Lower leg skin (tissue), 4 donors: ENCODE results near the gene CDKN2D. TPM values are rescaled to one million over a fixed set of nuclear protein-coding genes. Genes with fewer than 3 reads are reported as not detected.
"Not testable (repeated sequence)": the region's sequence is repeated elsewhere in the genome, so short reads cannot be mapped to it uniquely, and the experiment has no call there.

Experiments
- DNase-seq, 2 donors: peaks; one replicate each; pipeline ENCODE4 v3.0.0-alpha.2; 2019; ENCODE audit warnings: low spot score in 2 of 2
- H3K4me3 ChIP-seq: fragments of 200-600 bp; sonication (generic); 2 replicates; pipeline ENCODE4 v1.5.1; 2017; ENCODE audit warnings: mild to moderate bottlenecking, low read depth; ENCODE audit not compliant: poor library complexity, severe bottlenecking
- POLR2A ChIP-seq, 2 donors: fragments of 450-650 bp; IDR thresholded peaks; one replicate each; pipeline ENCODE4 v1.6.1; 2016 to 2017; ENCODE audit warnings: antibody characterized with exemption in 2 of 2, mild to moderate bottlenecking in 1 of 2, moderate library complexity in 1 of 2
- WGBS, 2 donors: methylation state at CpG; one replicate each; pipeline ENCODE4 v1.1.5; 2018; 5-methylcytosine and 5-hydroxymethylcytosine counted together
- intact Hi-C: fragments of 100-400 bp; cut with DNase I; formaldehyde crosslinking; loops from one replicate; pipeline ENCODE4 v1.15.0; 2023; ENCODE audit warnings: low total_unique reads
- total RNA-seq, 4 donors: library from RNA; depleted of rRNA; stranded (reverse); fragments of >200 nt; gene quantifications; one replicate each; pipeline ENCODE4 v1.1.0, GENCODE V29; 2016
- TF ChIP-seq, protein P1 (sequence below), 3 donors: fragments of 450-650 bp; IDR thresholded peaks; one replicate each; pipeline ENCODE4 v1.5.1; 2016; ENCODE audit warnings: antibody characterized with exemption in 3 of 3, mild to moderate bottlenecking in 3 of 3, moderate library complexity in 2 of 3

Gene CDKN2D
- total RNA-seq, 4 donors from 2014 or later = 11.4 to 14.8 (median 12.8) TPM

DNA sequence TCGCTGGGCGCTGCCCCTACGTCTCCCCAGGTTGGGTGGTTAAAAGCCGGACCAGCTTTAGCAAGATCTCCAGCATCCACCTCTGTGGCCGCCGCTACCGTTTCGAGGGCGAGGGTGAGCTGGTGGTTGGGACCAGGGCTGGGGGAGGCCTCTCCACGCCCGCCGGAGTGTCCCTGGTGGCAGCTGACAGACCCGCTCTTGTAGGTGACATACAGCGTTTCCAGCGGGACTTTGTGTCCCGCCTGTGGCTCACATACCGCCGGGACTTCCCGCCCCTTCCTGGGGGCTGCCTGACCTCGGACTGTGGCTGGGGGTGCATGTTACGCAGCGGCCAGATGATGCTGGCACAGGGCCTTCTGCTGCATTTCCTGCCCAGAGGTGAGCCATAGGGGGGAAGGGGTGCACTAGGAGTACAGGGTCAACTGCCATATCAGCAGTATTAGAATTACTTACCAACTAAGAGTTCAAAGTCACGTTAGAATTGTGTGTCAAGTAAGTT, 24.0 kb downstream of the CDKN2D start:
- peak overlapping the region; percentile 81 for H3K4me3 ChIP-seq
- 30 to 44% methylated on average over 23 of the region's 23 CpGs for WGBS, 2 donors
- intact Hi-C loops = no loop called here
- TF ChIP-seq POLR2A (IDR thresholded peaks at IDR 0.05) = no peak
- TF ChIP-seq, protein P1, sequence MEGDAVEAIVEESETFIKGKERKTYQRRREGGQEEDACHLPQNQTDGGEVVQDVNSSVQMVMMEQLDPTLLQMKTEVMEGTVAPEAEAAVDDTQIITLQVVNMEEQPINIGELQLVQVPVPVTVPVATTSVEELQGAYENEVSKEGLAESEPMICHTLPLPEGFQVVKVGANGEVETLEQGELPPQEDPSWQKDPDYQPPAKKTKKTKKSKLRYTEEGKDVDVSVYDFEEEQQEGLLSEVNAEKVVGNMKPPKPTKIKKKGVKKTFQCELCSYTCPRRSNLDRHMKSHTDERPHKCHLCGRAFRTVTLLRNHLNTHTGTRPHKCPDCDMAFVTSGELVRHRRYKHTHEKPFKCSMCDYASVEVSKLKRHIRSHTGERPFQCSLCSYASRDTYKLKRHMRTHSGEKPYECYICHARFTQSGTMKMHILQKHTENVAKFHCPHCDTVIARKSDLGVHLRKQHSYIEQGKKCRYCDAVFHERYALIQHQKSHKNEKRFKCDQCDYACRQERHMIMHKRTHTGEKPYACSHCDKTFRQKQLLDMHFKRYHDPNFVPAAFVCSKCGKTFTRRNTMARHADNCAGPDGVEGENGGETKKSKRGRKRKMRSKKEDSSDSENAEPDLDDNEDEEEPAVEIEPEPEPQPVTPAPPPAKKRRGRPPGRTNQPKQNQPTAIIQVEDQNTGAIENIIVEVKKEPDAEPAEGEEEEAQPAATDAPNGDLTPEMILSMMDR (IDR thresholded peaks at IDR 0.05) = no peak
- DNase-seq = no peak

DNA sequence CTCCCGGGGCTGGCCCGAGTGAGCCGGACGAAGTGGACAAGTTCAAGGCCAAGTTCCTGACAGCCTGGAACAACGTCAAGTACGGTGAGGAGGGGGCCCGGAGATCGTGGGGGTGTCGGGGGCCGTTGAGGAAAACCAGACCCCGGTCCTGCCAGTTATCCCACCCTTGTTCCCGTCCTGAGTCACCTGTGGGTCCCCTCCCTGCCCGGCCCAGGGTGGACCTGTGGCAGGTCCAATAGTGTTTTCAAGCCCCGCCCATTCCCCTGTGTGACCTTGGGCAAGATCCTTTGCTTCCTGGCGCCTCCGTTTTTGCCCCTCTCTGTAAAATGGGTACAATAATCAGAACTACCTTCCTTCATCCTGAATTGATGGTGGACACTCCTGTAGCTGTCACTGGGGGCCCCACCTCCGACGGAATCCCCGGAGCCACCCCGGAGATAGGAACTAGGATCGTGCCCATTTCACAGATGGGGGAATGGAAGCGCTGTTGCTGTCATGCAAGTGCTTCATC, 24.5 kb downstream of the CDKN2D start:
- DNase-seq = no peak
- no peak for TF ChIP-seq POLR2A (IDR thresholded peaks at IDR 0.05)
- TF ChIP-seq, protein P1 (IDR thresholded peaks at IDR 0.05) = no peak
- 15 to 18% methylated on average over 17 of the region's 22 CpGs for WGBS, 2 donors
- intact Hi-C loops = no loop called here
- peak overlapping the region; percentile 81 for H3K4me3 ChIP-seq

DNA sequence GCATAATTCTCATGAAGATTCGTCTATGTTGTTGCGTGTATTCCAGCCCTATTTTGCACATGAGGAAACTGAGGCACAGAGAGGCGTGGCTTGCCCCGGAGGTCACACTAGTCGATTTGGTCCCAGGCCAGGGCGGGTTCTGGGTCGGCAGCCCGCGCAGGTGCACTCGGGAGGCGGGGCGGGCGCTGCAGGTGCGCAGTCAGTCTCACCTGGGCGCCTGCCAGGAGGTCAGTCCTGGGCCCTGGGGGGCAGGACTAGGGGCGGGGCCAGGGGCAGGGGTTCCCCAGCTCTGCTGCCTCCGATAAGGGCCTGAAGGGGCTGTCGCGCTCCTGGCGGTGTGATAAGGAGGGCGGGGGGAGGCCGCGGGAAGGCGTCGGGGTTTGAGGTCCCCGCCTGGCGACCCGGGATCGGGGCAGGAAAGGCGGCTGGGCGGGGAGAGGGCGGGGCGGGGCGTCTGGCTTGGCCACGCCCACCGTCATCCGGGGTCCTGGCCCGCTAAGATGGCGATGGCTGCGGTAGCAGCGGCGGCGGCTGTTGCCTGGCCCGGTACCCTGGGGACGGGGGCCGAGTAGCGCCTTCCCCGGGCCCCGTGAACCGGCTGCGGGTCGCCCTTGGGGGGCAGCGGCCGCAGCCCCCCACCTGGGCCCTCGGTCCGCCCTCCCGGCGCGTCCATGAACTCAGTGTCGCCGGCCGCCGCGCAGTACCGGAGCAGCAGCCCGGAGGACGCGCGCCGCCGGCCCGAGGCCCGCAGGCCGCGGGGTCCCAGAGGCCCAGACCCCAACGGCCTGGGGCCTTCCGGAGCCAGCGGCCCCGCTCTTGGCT, 25.1 kb downstream of the CDKN2D start, which contains the start of gene ATG4D:
Gene ATG4D, plus strand, starts transcription at position 485 of the 822 bp plus-strand sequence. Its CDS starts 187 bp downstream, at position 672.
- 1 to 2% methylated on average over 22 to 73 of the region's 79 CpGs for WGBS, 2 donors
- intact Hi-C loops = no loop called here
- DNase-seq = peak; percentile 63 to 95
- TF ChIP-seq, protein P1 (IDR thresholded peaks at IDR 0.05) = no peak
- TF ChIP-seq POLR2A (IDR thresholded peaks at IDR 0.05) = peak in 1 of 2 donors; percentile 49
- peak within 1 kb of the TSS; percentile 81 for H3K4me3 ChIP-seq

DNA sequence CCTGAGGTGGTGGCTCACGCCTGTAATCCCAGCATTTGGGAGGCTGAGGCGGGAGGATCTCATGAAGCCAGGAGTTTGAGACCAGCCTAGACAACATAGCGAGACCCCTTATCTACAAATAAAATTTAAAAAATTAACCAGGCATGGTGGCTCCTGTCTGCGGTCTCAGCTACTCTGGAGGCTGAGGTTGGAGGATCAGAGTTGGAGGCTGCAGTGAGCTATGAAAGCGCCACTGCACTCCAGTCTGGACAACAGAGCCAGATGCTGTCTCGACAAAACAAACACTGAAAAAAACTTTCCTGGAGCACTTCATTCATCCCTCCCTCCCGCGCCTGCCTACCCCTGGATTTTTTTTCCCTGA, 25.7 kb downstream of the CDKN2D start:
- 50 to 51% methylated on average over 8 of the region's 8 CpGs for whole genome bisulfite sequencing, 2 donors

DNA sequence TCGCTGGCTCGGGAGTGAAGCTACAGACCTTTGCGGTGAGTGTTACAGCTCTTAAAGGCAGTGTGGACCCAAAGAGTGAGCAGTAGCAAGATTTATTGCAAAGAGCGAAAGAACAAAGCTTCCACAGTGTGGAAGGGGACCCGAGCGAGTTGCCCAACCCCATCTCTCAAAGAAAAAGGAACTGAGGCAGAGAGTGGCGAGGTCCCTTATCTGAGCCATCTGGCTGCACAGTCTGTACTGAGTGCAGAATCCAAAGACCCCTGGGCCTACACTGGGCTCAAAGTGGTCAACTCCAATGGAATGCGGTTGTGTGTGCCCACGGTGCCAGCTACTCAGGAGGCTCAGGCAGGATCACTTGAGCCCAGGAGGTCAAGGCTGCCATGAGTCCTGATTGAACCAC, 29.8 kb downstream of the CDKN2D start:
- DNase-seq, H3K4me3 ChIP-seq, intact Hi-C loops: not testable (repeated sequence)
- 65 to 77% methylated on average over 9 of the region's 9 CpGs for WGBS, 2 donors

More for the DNA sequence above, 25.7 kb downstream of the CDKN2D start:
- H3K4me3 ChIP-seq = no peak overlapping the region
- TF ChIP-seq, protein P1 (IDR thresholded peaks at IDR 0.05) = no peak
- no peak for TF ChIP-seq POLR2A (IDR thresholded peaks at IDR 0.05)
- DNase-seq = no peak
- intact Hi-C loops = no loop called here

DNA sequence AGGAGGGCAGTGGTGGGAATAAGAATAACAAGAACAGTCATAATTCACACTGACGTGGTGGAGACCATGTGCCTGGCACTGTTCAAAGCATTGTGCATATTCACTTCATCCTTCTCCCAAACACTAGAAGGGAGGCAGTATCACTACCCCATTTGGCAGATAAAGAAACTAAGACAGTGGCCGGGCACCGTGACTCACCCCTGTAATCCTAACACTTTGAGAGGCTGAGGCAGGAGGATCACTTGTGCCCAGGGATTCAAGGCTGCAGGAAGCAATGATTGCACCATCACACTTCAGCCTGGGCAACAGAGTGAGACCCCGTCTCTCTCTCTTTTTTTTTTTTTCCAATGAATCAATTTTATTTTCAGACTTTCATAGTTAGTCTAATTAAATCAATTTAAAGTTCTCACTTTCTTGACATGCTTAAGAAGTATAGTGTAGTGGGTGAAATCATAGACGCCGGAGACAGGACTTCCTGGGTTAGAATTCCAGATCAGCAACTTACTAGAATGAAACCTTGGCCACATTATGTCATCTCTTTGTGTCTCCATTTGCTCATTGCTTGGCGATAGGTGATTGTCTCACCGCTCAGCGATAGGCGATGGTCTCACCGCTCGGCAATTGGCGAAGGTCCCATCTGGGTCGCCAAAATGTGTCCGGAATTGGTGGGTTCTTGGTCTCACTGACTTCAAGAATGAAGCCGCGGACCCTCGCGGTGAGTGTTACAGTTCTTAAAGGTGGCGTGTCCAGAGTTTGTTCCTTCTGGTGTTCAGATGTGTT, 30.4 kb downstream of the CDKN2D start:
- intact Hi-C loops = no loop called here
- TF ChIP-seq POLR2A (IDR thresholded peaks at IDR 0.05) = no peak
- no peak for DNase-seq
- WGBS, 2 donors = 75% methylated on average over 20 of the region's 20 CpGs
- no peak overlapping the region for H3K4me3 ChIP-seq
